Neuronal stem cell (in vitro differentiated cells): ENCODE measurements around the gene ACKR2.

ENCODE experiments used
- DNase-seq: peaks from one replicate; pipeline ENCODE4 v3.0.0-alpha.2; 2013; ENCODE audit warnings: low spot score
- H2AFZ ChIP-seq: one replicate; pipeline ENCODE4 v1.6.1; 2013; ENCODE audit warnings: mild to moderate bottlenecking, low read length, inconsistent platforms
- H2AK5ac ChIP-seq: 2 replicates; pipeline ENCODE4 v1.6.1; 2013; ENCODE audit warnings: low read depth, mild to moderate bottlenecking, inconsistent platforms, low read length, moderate library complexity, mixed read lengths
- H2BK120ac ChIP-seq: 2 replicates; pipeline ENCODE4 v1.6.1; 2013; ENCODE audit warnings: low read depth, mild to moderate bottlenecking, inconsistent platforms, low read length, moderate library complexity, mixed read lengths
- H2BK12ac ChIP-seq: one replicate; pipeline ENCODE4 v1.6.1; 2013; ENCODE audit warnings: low read length, inconsistent platforms
- H2BK15ac ChIP-seq: 2 replicates; pipeline ENCODE4 v1.6.1; 2013; ENCODE audit warnings: mild to moderate bottlenecking, low read length, inconsistent platforms, mixed read lengths
- H2BK5ac ChIP-seq: one replicate; pipeline ENCODE4 v1.6.1; 2013; ENCODE audit warnings: inconsistent platforms, mild to moderate bottlenecking, low read length, moderate library complexity
- H3K14ac ChIP-seq: one replicate; pipeline ENCODE4 v1.6.1; 2013; ENCODE audit warnings: low read length, inconsistent platforms
- H3K18ac ChIP-seq: 2 replicates; pipeline ENCODE4 v1.6.1; 2013; ENCODE audit warnings: low read length, inconsistent platforms
- H3K23ac ChIP-seq: 2 replicates; pipeline ENCODE4 v1.6.1; 2013; ENCODE audit warnings: low read depth, mild to moderate bottlenecking, mixed read lengths, low read length, inconsistent platforms; ENCODE audit not compliant: poor library complexity
- H3K27ac ChIP-seq: replicated peaks from 3 replicates; pipeline ENCODE4 v1.5.1; 2013; ENCODE audit warnings: low read length, inconsistent platforms
- H3K27me3 ChIP-seq, 3 experiments: 2 replicates each; pipeline ENCODE4 v1.6.1; 2013; ENCODE audit warnings: low read length in 3 of 3, mild to moderate bottlenecking in 2 of 3, inconsistent platforms in 1 of 3, low read depth in 1 of 3, mixed read lengths in 1 of 3, moderate library complexity in 1 of 3; ENCODE audit not compliant: control insufficient read depth in 3 of 3, insufficient read depth in 3 of 3
- H3K36me3 ChIP-seq, 2 donors: replicated peaks in 1 of 2; 2 replicates each; pipeline ENCODE4 v1.6.1; 2013; ENCODE audit warnings: low read length in 2 of 2; ENCODE audit not compliant: control insufficient read depth in 2 of 2, insufficient read depth in 2 of 2
- H3K4ac ChIP-seq: 2 replicates; pipeline ENCODE4 v1.6.1; 2013; ENCODE audit warnings: inconsistent platforms, mild to moderate bottlenecking, low read length, moderate library complexity
- H3K4me1 ChIP-seq, 2 donors: 1 replicate in 1 of 2; 2 replicates in 1 of 2; pipeline ENCODE4 v1.6.1; 2013; ENCODE audit warnings: low read length in 2 of 2, low read depth in 1 of 2; ENCODE audit not compliant: control insufficient read depth in 2 of 2, insufficient read depth in 1 of 2
- H3K4me2 ChIP-seq: one replicate; pipeline ENCODE4 v1.6.1; 2013; ENCODE audit warnings: mild to moderate bottlenecking, low read length, inconsistent platforms; ENCODE audit not compliant: insufficient read depth, poor library complexity, severe bottlenecking
- H3K4me3 ChIP-seq, 2 donors: 2 replicates each; pipeline ENCODE4 v1.5.1; 2013; ENCODE audit warnings: low read length in 2 of 2, mild to moderate bottlenecking in 2 of 2, inconsistent platforms in 1 of 2, moderate library complexity in 1 of 2
- H3K79me1 ChIP-seq: one replicate; pipeline ENCODE4 v1.6.1; 2013; ENCODE audit warnings: low read depth, mild to moderate bottlenecking, inconsistent platforms, low read length, moderate library complexity
- H3K9ac ChIP-seq: one replicate; pipeline ENCODE4 v1.6.1; 2013; ENCODE audit warnings: mild to moderate bottlenecking, low read depth, low read length, inconsistent platforms; ENCODE audit not compliant: poor library complexity
- H3K9me3 ChIP-seq, 2 donors: replicated peaks in 1 of 2; 2 replicates each; pipeline versions ENCODE3 to v1.6.1; 2013; ENCODE audit warnings: low read length in 2 of 2, mild to moderate bottlenecking in 2 of 2, inconsistent platforms in 1 of 2, low read depth in 1 of 2, mixed read lengths in 1 of 2, moderate library complexity in 1 of 2; ENCODE audit not compliant: control insufficient read depth in 2 of 2, insufficient read depth in 1 of 2
- H4K8ac ChIP-seq: one replicate; pipeline ENCODE4 v1.6.1; 2013; ENCODE audit warnings: low read depth, mild to moderate bottlenecking, inconsistent platforms, low read length, moderate library complexity
- H4K91ac ChIP-seq: one replicate; pipeline ENCODE4 v1.6.1; 2013; ENCODE audit warnings: low read length, low read depth, mild to moderate bottlenecking, inconsistent platforms; ENCODE audit not compliant: poor library complexity
- WGBS, 2 donors: extraction: QIAGEN DNeasy Blood & Tissue Kit; methylation state at CpG; one replicate each; pipeline ENCODE4 v1.1.7; 2013; ENCODE audit warnings: missing lambda C conversion rate in 2 of 2, mixed read lengths in 1 of 2; ENCODE audit not compliant: insufficient read length in 2 of 2, insufficient replicate concordance in 1 of 2; ENCODE audit errors: extremely low coverage in 2 of 2; 5-methylcytosine and 5-hydroxymethylcytosine counted together

Gene ACKR2

DNA sequence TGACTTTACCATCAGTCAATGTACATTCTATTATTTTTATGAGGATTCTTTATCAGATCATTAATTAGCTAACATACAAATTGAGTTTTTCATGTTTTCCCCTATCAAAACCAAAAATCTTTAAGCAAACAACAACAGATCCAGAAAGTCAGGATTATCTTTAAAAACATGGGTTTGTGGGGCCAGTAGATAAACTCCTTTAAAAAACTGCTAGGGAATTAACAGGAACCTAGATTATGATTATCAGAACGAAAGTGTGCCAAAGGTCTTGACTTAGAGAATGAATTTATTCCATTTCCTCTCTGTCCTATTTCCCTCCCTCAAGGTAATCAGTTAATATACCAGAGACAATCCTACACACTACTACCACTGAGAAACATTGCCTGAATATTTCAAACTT lies 23.0 kb upstream of the ACKR2 start:
- H3K18ac ChIP-seq = no peak overlapping the region
- H3K4me2 ChIP-seq = no peak overlapping the region
- no peak overlapping the region for H2BK5ac ChIP-seq
- H4K8ac ChIP-seq = no peak overlapping the region
- no peak overlapping the region for H3K14ac ChIP-seq
- no CpG with 5 or more reads among the region's 1 CpG for WGBS, 2 donors
- H3K36me3 ChIP-seq = peaks cover 4 to 93% of the 10 kb centered on the region in 2 donors
- no peak overlapping the region for H3K4ac ChIP-seq
- H2BK12ac ChIP-seq = no peak overlapping the region
- H3K27me3 ChIP-seq = no peaks in the 10 kb centered on the region
- H2AFZ ChIP-seq = no peak overlapping the region
- H2BK120ac ChIP-seq = no peak overlapping the region
- H4K91ac ChIP-seq = no peak overlapping the region
- H2BK15ac ChIP-seq = no peak overlapping the region
- no peaks in the 10 kb centered on the region for H3K9me3 ChIP-seq
- no peak for DNase-seq
- H3K27ac ChIP-seq = no peak overlapping the region
- H2AK5ac ChIP-seq = no peak overlapping the region
- no peak overlapping the region for H3K23ac ChIP-seq
- H3K4me3 ChIP-seq = no peak overlapping the region
- H3K79me1 ChIP-seq = no peaks in the 10 kb centered on the region
- no peaks in the 10 kb centered on the region for H3K4me1 ChIP-seq
- no peak overlapping the region for H3K9ac ChIP-seq

DNA sequence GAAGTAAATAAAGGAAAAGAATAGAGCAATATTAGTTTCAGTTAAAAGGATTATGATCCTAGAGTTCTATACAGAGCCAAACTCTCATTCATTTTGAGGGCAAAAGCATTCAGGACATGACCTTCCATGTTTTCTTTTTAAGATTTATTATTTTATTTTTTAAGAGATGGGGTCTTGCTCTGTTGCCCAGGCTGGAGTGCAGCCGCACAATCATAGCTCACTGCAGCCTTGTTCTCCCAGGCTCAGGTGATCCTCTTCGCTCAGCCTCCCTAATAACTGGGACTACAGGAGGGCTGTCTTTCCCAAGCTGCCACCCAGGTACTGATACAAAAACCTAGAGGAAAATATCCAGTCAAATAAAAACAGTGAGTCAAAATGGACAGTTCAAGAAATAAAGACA lies 22.6 kb upstream of the ACKR2 start:
- no peak overlapping the region for H4K8ac ChIP-seq
- no peak overlapping the region for H3K14ac ChIP-seq
- no peaks in the 10 kb centered on the region for H3K27me3 ChIP-seq
- no peaks in the 10 kb centered on the region for H3K79me1 ChIP-seq
- no peak overlapping the region for H2AFZ ChIP-seq
- H3K4me1 ChIP-seq = no peaks in the 10 kb centered on the region
- no peak overlapping the region for H2BK12ac ChIP-seq
- no peak overlapping the region for H2BK15ac ChIP-seq
- H4K91ac ChIP-seq = no peak overlapping the region
- peaks cover 4 to 95% of the 10 kb centered on the region in 2 donors for H3K36me3 ChIP-seq
- H3K27ac ChIP-seq = no peak overlapping the region
- H3K4me3 ChIP-seq = no peak overlapping the region
- H3K9ac ChIP-seq = no peak overlapping the region
- DNase-seq = no peak
- no peaks in the 10 kb centered on the region for H3K9me3 ChIP-seq
- H2BK5ac ChIP-seq = no peak overlapping the region
- no peak overlapping the region for H3K4me2 ChIP-seq
- H3K23ac ChIP-seq = no peak overlapping the region
- no peak overlapping the region for H3K4ac ChIP-seq
- H3K18ac ChIP-seq = no peak overlapping the region
- WGBS, 2 donors = no CpG with 5 or more reads among the region's 2 CpGs
- no peak overlapping the region for H2AK5ac ChIP-seq
- H2BK120ac ChIP-seq = no peak overlapping the region

DNA sequence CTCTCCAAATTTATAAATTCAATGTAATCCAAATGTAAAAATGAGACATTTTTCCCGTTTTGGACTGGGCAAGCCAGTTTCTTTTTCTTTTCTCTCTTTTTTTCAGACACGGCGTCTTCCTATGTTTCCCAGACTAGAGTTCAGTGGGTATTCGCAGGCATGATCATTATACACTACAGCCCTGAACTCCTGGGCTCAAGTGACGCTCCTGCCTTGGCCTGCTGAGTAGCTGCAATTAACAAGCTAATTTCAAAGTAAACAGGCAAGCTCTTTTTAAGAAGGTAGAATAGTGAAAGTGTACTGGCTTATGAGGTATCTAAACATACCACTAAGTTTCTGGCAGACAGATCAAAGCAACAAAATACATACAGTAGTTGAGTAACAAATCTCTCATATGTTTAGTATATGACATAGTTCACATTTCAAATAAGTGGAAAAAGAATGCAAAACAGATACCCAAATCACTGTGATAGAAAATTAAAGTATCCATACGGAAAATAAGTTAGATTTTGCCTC lies 18.5 kb upstream of the ACKR2 start:
- H4K91ac ChIP-seq = no peak overlapping the region
- H3K18ac ChIP-seq = no peak overlapping the region
- H3K4me1 ChIP-seq = no peaks in the 10 kb centered on the region
- H3K36me3 ChIP-seq = peaks cover 9 to 93% of the 10 kb centered on the region in 2 donors
- WGBS, 2 donors = no CpG with 5 or more reads among the region's 6 CpGs
- no peak overlapping the region for H3K23ac ChIP-seq
- H2AK5ac ChIP-seq = no peak overlapping the region
- H3K9me3 ChIP-seq = no peaks in the 10 kb centered on the region
- H3K27me3 ChIP-seq = no peaks in the 10 kb centered on the region
- no peak overlapping the region for H3K14ac ChIP-seq
- H3K4me2 ChIP-seq = no peak overlapping the region
- no peak overlapping the region for H2BK12ac ChIP-seq
- DNase-seq = no peak
- H3K9ac ChIP-seq = no peak overlapping the region
- no peak overlapping the region for H2BK120ac ChIP-seq
- no peak overlapping the region for H3K4ac ChIP-seq
- H3K27ac ChIP-seq = no peak overlapping the region
- H2BK5ac ChIP-seq = no peak overlapping the region
- H2BK15ac ChIP-seq = no peak overlapping the region
- no peaks in the 10 kb centered on the region for H3K79me1 ChIP-seq
- H4K8ac ChIP-seq = no peak overlapping the region
- no peak overlapping the region for H2AFZ ChIP-seq
- no peak overlapping the region for H3K4me3 ChIP-seq

DNA sequence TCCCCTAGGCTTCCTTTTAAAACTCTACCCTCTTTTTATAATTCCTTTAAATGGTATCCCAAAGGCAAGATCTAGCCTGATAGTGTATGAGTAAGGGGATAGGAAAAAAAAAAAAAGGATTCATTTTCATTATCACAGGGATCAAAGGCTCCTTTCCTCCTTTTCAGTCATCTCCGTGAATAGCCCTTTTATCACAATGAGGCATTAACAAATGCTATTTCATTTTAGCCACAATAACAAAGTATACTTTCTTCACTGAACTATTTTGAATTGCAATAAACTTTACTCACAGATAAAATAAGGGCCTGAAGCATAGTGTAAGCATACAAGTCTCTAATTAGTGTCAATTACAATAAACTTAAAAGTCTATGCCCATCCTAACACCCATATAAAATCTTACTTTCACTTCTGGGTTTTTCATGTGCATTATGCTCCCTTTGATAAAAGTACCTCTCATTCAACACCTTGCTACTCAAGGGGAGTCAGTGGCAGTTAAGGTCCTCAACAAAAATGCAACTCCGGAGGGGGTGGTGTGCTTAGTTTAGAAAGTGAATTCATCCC lies 13.5 kb upstream of the ACKR2 start:
- no peak overlapping the region for H3K4me2 ChIP-seq
- H2BK12ac ChIP-seq = no peak overlapping the region
- H3K18ac ChIP-seq = no peak overlapping the region
- no peak overlapping the region for H2BK120ac ChIP-seq
- no peak overlapping the region for H2BK15ac ChIP-seq
- no peak overlapping the region for H4K91ac ChIP-seq
- H2AK5ac ChIP-seq = no peak overlapping the region
- no peak overlapping the region for H3K4ac ChIP-seq
- no peak overlapping the region for H3K9ac ChIP-seq
- H2BK5ac ChIP-seq = no peak overlapping the region
- H3K27ac ChIP-seq = no peak overlapping the region
- WGBS, 2 donors = no CpG with 5 or more reads among the region's 2 CpGs
- H3K79me1 ChIP-seq = no peaks in the 10 kb centered on the region
- H3K9me3 ChIP-seq = peaks cover 0 to 4% of the 10 kb centered on the region in 2 donors
- peaks cover 0 to 1% of the 10 kb centered on the region in 2 donors for H3K4me1 ChIP-seq
- H4K8ac ChIP-seq = no peak overlapping the region
- H2AFZ ChIP-seq = no peak overlapping the region
- H3K4me3 ChIP-seq = no peak overlapping the region
- peaks cover 9 to 72% of the 10 kb centered on the region in 2 donors for H3K36me3 ChIP-seq
- no peak overlapping the region for H3K23ac ChIP-seq
- DNase-seq = no peak
- no peak overlapping the region for H3K14ac ChIP-seq
- no peaks in the 10 kb centered on the region for H3K27me3 ChIP-seq
